Aorta (tissue), 5 donors: ENCODE data around the gene KIR2DL3. TPM values are rescaled to one million over a fixed set of nuclear protein-coding genes. Genes with fewer than 3 reads are reported as not detected.
"Not testable (repeated sequence)": the region's sequence is repeated elsewhere in the genome, so short reads cannot be mapped to it uniquely, and the experiment has no call there.

Experiments used
- ATAC-seq: fragments of 200-7000 bp; cut with Tn5 transposase; one replicate; pipeline ENCODE4 v1.9.1; 2022; ENCODE audit warnings: moderate library complexity; ENCODE audit not compliant: low FRiP score
- DNase-seq, 2 donors: peaks; one replicate each; pipeline ENCODE4 v3.0.0-alpha.2; 2020
- H3K27ac ChIP-seq, 2 donors: one replicate each; pipeline ENCODE4 v1.5.1; 2013; ENCODE audit warnings: low read length in 2 of 2, mild to moderate bottlenecking in 2 of 2, moderate library complexity in 2 of 2, control low read depth in 1 of 2, inconsistent platforms in 1 of 2, low read depth in 1 of 2
- H3K27me3 ChIP-seq, 2 donors: one replicate each; pipeline ENCODE4 v1.6.1; 2013; ENCODE audit warnings: control low read depth in 1 of 2, low read length in 1 of 2, mild to moderate bottlenecking in 1 of 2, moderate library complexity in 1 of 2; ENCODE audit not compliant: insufficient read depth in 2 of 2, control insufficient read depth in 1 of 2
- H3K36me3 ChIP-seq, 2 donors: one replicate each; pipeline ENCODE4 v1.6.1; 2013; ENCODE audit warnings: control low read depth in 1 of 2, low read length in 1 of 2, mild to moderate bottlenecking in 1 of 2; ENCODE audit not compliant: insufficient read depth in 2 of 2, control insufficient read depth in 1 of 2
- H3K4me1 ChIP-seq, 2 donors: one replicate each; pipeline ENCODE4 v1.6.1; 2013; ENCODE audit warnings: low read length in 2 of 2, control low read depth in 1 of 2, mild to moderate bottlenecking in 1 of 2, moderate library complexity in 1 of 2; ENCODE audit not compliant: insufficient read depth in 2 of 2, control insufficient read depth in 1 of 2
- H3K4me3 ChIP-seq, 2 donors: one replicate each; pipeline ENCODE4 v1.5.1; 2013; ENCODE audit warnings: low read length in 2 of 2, control low read depth in 1 of 2, mild to moderate bottlenecking in 1 of 2
- H3K9me3 ChIP-seq: one replicate; pipeline ENCODE4 v1.6.1; 2013; ENCODE audit warnings: mild to moderate bottlenecking, low read length; ENCODE audit not compliant: control insufficient read depth
- WGBS, 2 donors: extraction: QIAGEN DNeasy Blood & Tissue Kit; methylation state at CpG; one replicate each; pipeline ENCODE4 v1.1.7; 2013; 5-methylcytosine and 5-hydroxymethylcytosine counted together
- intact Hi-C, 2 donors: fragments of 100-400 bp; cut with DNase I; formaldehyde crosslinking; loops; one replicate each; pipeline versions ENCODE4 v1.14.2 to v1.15.0; 2022
- polyA plus RNA-seq, 2 donors: library from polyadenylated mRNA; stranded (reverse); fragments of 200-250 nt; gene quantifications; one replicate each; pipeline ENCODE4 v1.2.3, GENCODE V29; 2013
- total RNA-seq, 2 donors: library from RNA; stranded (reverse); fragmentation: NEBNext Ultra II Directional; extraction: Animal tissue kit (Norgen Biotek cat#: 25700); gene quantifications; one replicate each; pipeline ENCODE4 v1.2.1, GENCODE V29; 2021
- donor health status: healthy with polysubstance abuse.
- donor health status: Bipolar disorder and iron deficiency.
- donor health status: DM: no; HTN: no; CAD: no.
- donor health status: DM: no; HTN: no; CAD: no.
- donor health status: DM: yes; HTN: yes; CAD: no.

Gene KIR2DL3
- total and polyA plus RNA-seq, 4 donors, result not detected

DNA sequence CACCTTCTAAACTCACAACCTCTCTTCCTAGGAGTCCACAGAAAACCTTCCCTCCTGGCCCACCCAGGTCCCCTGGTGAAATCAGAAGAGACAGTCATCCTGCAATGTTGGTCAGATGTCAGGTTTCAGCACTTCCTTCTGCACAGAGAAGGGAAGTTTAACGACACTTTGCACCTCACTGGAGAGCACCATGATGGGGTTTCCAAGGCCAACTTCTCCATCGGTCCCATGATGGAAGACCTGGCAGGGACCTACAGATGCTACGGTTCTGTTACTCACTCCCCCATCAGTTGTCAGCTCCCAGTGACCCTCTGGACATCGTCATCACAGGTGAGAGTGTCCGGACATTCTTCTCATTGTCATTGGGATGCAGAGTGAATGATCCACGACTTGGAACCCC, 20.3 kb downstream of the KIR2DL3 start:
- ATAC-seq, H3K27ac ChIP-seq, H3K4me1 ChIP-seq, intact Hi-C loops, H3K36me3 ChIP-seq, H3K27me3 ChIP-seq, DNase-seq, H3K9me3 ChIP-seq, H3K4me3 ChIP-seq: not testable (repeated sequence)
- WGBS, 2 donors, result 54 to 59% methylated on average over 6 of the region's 6 CpGs

DNA sequence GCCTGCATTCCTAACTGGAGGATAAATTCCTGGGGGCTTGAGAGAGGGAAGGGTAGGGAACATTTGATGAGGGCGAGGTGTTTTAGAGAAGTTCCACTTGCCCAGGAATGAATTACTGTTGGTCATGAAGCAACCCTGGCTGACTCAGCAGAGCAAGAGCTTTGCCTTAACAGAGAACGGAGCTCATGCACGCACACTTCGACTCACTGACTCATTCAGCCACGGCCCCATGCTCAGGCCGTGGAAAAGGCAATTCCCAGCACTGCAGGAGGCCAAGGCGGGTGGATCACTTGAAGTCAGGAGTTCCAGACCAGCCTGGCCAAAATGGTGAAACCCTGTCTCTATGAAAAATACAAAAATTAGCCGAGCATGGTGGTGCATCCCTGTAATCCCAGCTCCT, 25.9 kb downstream of the KIR2DL3 start:
- H3K27ac ChIP-seq, H3K4me3 ChIP-seq, H3K9me3 ChIP-seq, H3K27me3 ChIP-seq, ATAC-seq, intact Hi-C loops, H3K36me3 ChIP-seq, H3K4me1 ChIP-seq, DNase-seq: not testable (repeated sequence)
- WGBS, 2 donors, result 64 to 67% methylated on average over 8 of the region's 8 CpGs

DNA sequence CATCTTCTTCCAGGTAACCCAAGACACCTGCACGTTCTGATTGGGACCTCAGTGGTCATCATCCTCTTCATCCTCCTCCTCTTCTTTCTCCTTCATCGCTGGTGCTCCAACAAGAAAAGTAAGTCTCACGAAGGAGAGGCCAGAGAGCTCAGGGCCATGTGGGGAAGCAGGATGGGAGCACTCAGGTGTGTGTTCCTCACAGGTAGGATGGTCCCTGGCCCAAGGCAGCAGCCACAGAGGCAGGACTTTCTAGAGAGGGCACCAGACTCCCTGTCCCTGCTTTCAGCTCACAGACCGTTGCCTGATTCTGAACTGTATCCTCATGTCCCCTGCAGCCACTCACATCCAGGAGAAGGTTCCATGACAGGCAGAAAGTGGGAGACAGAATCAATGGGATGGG, 28.2 kb downstream of the KIR2DL3 start:
- H3K4me1 ChIP-seq, H3K9me3 ChIP-seq, H3K4me3 ChIP-seq, DNase-seq, H3K36me3 ChIP-seq, ATAC-seq, intact Hi-C loops, H3K27me3 ChIP-seq, H3K27ac ChIP-seq: not testable (repeated sequence)
- WGBS, 2 donors, result 70 to 74% methylated on average over 3 to 4 of the region's 4 CpGs

DNA sequence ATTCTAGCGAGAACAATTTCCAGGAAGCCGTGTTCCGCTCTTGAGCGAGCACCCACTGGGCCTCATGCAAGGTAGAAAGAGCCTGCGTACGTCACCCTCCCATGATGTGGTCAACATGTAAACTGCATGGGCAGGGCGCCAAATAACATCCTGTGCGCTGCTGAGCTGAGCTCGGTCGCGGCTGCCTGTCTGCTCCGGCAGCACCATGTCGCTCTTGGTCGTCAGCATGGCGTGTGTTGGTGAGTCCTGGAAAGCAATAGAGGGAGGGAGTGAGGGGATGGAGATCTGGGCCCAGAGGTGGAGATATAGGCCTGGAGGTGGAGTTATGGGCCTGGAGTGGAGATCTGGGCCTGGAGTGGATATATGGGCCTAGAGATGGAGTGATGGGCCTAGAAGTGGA, 31.3 kb downstream of the KIR2DL3 start, which contains the start of gene KIR2DL1:
TSS of gene KIR2DL1 (plus strand) at position 148 of the 400 bp plus-strand sequence. CDS start at position 206, 58 bp downstream.
- DNase-seq, H3K27ac ChIP-seq, H3K36me3 ChIP-seq, H3K9me3 ChIP-seq, ATAC-seq, H3K27me3 ChIP-seq, H3K4me3 ChIP-seq, H3K4me1 ChIP-seq, intact Hi-C loops: not testable (repeated sequence)
- 89 to 93% methylated on average over 15 of the region's 15 CpGs for WGBS, 2 donors

DNA sequence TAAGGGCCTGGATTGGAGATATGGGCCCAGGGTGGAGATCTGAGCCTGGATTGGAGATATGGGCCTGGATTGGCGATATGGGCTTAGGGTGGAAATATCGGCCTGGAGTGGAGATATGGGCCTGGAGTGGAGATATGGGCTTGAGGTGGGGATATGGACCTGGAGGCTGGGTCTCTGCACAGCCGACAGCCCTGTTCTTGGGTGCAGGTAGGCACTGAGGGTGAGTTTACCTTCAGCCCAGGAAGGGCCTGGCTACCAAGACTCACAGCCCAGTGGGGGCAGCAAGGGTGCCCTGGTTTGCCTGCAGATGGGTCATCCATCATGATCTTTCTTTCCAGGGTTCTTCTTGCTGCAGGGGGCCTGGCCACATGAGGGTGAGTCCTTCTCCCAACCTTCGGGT, 32.2 kb downstream of the KIR2DL3 start:
- ATAC-seq, DNase-seq, H3K9me3 ChIP-seq, intact Hi-C loops, H3K36me3 ChIP-seq, H3K27me3 ChIP-seq, H3K4me1 ChIP-seq, H3K27ac ChIP-seq, H3K4me3 ChIP-seq: not testable (repeated sequence)
- 75 to 84% methylated on average over 4 of the region's 4 CpGs for WGBS, 2 donors

DNA sequence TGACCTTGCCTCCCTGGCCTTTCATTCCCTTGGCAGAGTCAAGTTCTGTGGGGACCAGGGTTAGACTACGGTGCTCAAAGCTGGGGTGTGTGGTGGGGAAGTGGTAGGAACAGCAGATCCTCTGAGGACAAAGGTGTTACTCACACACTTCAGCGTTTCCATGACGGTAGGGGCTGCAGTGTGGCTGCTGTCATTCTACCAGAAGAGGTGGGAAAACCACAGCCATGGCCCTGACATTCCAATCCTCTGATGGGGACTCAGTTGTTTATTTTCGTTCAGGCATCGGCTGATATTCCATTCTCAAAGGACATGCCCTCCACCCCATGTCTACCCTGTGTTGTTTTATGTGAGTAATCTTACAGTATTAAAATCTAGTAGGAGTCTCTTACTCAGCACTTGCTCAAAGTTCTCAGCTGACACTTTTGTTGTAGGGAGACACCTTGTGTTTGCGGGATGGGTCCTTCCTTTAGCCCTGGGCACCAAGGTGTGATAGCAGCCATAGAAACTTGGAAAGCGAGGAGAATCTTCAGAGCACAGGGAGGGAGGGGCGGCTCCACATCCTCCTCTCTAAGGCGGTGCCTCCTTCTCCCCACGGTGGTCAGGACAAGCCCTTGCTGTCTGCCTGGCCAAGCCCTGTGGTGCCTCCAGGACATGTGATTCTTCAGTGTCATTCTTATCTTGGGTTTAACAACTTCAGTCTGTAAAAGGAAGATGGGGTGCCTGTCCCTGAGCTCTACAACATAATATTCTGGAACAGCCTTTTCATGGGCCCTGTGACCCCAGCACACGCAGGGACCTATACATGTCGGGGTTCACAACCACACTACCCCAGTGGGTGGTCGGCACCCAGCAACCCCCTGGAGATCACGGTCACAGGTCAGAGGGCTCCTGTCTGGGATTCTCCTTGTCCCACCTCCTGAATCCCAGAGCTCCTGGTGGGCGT, 33.0 kb downstream of the KIR2DL3 start:
- DNase-seq, H3K27ac ChIP-seq, H3K9me3 ChIP-seq, ATAC-seq, intact Hi-C loops, H3K36me3 ChIP-seq, H3K27me3 ChIP-seq, H3K4me1 ChIP-seq, H3K4me3 ChIP-seq: not testable (repeated sequence)
- 73 to 74% methylated on average over 13 of the region's 15 CpGs for WGBS, 2 donors

DNA sequence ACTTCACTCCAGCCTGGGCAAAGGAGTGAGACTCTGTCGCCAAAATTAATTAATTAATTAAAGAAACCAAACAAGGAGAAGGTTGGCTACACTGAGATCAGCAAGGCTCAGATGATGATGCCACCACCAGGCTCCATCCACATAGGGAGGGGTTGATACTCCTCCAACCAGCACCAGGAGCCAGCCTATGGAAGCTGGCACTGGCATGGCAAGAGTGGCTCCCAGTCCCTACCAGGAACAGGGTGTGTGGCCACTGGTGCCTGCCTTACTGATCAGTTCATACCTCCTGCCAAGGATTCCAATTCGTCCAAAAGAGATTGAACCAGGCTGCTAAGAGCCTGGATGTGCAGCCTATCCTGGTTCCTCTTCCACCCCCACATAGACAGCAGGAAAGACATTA, 34.4 kb downstream of the KIR2DL3 start:
- ATAC-seq, H3K4me3 ChIP-seq, H3K27ac ChIP-seq, H3K4me1 ChIP-seq, intact Hi-C loops, DNase-seq, H3K9me3 ChIP-seq, H3K27me3 ChIP-seq, H3K36me3 ChIP-seq: not testable (repeated sequence)
- WGBS, 2 donors, result 37 to 50% methylated on average over 2 of the region's 2 CpGs

DNA sequence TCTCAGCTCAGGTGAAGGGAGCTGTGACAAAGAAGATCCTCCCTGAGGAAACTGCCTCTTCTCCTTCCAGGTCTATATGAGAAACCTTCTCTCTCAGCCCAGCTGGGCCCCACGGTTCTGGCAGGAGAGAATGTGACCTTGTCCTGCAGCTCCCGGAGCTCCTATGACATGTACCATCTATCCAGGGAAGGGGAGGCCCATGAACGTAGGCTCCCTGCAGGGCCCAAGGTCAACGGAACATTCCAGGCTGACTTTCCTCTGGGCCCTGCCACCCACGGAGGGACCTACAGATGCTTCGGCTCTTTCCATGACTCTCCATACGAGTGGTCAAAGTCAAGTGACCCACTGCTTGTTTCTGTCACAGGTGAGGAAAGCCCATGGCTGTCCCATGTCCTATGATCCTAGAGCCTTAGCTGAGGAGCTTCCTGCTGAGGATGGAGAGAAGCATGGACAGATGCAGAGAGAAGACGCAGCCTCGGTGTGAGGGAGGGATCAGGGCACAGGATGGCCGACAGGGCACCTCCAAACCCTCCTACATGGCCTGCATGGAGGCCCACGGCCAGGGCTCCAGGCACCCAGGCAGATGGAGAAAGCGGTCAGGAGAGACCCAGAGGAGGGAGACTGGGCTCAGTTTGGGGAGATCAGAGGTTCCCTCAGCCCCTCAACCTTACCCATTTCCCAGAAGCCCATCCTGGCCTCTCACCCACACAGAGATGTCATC, 36.9 kb downstream of the KIR2DL3 start:
- H3K27ac ChIP-seq, intact Hi-C loops, H3K27me3 ChIP-seq, ATAC-seq, H3K4me1 ChIP-seq, H3K9me3 ChIP-seq, H3K4me3 ChIP-seq, DNase-seq, H3K36me3 ChIP-seq: not testable (repeated sequence)
- WGBS, 2 donors, result 64 to 76% methylated on average over 12 of the region's 12 CpGs
